GM19324 (cell line): ENCODE data around the gene PLVAP.
A peak's percentile ranks its signal among the peaks of the same experiment; 100 is the strongest.

ENCODE experiments used
- ATAC-seq: cut with Tn5 transposase; IDR thresholded peaks from one replicate; pipeline ENCODE4 v1.9.1; 2021; ENCODE audit warnings: mild to moderate bottlenecking, moderate library complexity; ENCODE audit not compliant: unreplicated experiment, low FRiP score

Gene PLVAP

DNA sequence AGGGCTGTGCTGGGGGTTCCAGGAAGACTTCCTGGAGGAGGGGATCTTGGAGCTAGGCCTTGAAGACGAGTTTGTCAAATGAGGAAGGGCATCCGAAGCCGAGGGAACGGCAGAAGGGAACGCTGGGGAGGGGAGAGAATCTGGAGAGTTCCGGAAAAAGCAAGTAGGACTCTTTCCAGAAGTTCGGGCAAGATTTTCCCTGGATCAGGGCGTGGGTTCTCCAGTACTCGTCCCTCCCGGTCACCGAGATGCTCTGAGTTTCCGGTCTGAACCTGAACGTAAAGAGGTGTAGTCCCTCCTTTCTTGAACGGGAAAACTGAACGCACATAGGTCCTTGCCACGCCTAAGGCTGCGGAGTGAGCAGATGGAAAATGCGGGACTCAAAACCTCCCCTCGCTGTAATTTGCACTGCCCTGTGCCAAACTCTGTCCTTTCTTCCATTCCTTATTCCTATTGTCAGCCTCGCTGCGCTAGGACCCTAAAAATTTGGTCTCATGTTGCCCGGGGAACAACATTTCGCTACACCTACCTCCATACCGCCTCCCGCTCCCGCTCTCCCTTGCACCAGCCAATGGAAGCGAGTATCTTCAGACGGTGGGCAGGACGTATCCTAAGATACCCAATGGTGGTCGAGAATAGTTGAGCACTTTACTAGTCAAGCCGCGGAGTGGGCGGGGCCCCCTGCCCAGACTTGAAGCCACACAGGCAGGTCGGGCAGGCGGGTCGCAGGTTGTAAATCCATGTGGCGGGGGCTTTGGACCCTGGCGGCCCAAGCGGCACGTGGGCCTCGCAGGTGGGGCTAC is 40.1 kb downstream of the PLVAP start, which contains the start of gene GTPBP3:
TSS of gene GTPBP3 (plus strand) at position 682 of the 803 bp plus-strand sequence. CDS start at position 741, 59 bp downstream.
- peak; percentile 75 for ATAC-seq

- ATAC-seq: no peak
Measured at GRCh38 chr19:17335575-17335974, 41.6 kb downstream of the PLVAP start.

DNA sequence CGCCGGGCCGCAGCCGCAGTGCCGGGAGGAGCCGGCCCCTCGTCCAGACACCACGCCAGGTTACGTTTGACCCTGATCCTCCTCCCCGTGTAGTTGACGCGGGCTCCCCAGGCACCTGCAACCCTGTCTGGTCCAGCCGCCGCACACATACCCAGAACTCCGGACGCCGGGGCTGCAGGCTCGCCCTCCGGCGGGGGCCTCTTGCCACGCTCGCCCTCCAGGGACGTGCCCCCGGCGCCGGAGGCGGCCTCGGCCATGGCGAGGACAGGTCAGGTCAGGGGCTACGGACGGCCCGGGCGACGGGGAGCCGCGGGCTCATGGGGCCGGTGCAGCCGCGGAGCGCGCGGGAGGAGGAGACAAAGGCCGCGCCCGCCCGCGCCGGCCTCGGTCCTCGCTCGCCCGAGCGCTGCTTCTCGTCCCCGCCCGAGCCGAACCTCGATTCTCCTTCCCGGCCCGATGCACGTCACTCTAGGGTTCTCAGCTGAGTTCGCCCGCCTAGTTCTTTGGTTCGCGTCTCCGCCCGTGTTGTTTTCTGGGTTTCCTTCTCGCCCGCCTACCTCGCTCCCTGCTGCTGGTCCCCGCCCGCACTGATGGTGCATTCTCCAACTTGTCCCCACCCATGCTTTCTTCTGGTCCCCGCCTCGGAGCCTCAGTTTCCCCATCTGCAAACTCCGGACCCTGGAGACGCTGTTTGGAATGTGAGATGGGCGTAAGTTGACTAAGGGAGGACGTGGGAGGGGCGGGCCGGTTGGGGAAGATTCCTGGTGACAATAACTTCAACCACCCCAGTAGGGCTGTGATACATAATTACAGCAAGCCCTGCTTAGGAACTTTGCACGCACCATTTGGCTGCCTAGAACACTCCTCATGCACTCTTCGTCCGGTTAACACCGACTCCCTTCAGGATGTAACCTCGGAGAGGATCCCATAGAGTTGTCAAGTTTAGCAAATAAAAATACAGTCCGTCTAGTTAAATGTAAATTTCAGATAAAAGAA is 42.4 kb downstream of the PLVAP start, which contains the start of gene ANO8:
TSS of gene ANO8 (minus strand) at position 442 of the 996 bp plus-strand sequence. CDS start at position 257, 185 bp downstream.
- ATAC-seq: peak; percentile 43

DNA sequence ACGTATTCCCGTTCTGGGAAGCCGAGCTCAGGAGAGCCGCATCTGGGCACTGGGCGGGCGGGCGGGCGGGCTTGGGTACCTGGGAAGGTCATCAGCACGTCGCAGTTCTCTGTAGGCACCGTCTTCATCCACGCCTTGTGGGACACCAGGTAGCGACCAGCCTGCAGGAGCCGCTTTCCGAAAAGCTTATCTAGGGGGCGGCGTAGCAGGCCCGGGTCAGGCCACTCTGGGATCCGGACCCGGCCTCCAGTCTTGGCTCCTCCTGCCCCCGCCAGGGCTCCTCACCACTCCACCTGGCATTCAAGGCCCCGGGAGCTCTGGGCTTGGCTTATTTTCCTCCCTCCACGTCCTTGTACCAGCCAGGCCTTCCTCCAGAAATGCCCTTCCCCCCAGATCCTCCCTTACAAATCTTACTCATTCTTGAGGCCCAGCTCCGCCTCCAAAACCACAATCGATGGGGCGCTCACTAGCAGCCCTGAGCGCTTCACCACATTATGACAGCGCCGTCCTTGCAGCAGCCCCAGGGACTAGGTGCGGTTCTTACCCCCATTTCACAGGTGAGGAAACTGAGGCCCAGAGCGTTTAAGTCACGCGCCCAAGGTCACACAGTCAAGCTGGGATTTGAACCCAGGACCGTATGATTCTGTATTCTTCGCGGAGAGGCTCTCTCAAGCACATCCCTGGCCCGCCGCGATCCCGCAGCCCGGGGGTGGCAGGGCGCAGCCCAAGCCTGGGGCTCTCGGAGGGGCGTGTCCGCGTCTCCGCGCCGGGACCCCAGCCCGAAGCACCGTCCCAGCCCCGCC is 43.3 kb downstream of the PLVAP start:
- no peak for ATAC-seq

DNA sequence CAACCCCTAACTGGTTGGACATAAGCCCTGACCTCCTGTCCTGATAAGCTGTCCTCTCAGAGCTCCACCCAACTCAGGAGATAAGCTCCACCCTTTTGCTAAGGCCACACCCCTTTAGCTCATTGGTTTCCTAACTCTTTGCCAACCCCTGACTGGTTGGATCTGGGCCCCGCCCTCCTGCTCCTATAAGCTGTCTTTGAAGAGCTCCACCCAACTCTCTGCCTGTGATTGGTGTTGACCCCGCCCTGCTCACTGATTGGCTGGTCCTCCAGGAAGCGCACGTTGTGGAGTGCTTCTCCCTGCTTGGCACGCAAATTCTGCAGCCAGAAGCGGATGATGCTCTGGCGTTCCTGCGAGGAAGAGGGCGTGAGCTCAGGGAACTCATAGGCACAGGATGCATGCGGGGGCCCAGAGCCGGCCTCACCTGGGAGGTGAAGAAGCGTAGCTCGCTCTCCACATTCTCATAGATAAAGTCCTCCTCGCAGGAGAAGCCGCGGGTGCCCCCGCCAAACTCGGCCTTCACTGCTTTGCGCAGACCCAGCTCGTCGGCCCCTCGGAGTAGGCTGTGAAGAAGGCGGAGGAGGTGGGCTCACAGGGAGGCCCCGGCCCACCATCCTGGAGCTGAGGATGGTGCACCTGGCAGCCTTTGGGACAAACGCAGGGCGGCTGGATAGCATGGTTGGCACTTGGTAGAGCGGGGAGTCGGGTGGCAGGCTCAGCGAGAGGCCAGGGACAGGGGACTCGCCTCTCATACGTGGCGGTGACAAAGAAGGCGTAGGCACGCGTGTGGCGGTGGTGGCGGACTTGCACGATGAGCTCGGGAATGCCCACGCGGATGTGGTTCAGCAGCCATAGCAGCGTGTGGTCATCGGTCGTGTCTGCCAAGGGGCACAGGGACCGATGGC is 44.2 kb downstream of the PLVAP start:
- ATAC-seq: no peak

DNA sequence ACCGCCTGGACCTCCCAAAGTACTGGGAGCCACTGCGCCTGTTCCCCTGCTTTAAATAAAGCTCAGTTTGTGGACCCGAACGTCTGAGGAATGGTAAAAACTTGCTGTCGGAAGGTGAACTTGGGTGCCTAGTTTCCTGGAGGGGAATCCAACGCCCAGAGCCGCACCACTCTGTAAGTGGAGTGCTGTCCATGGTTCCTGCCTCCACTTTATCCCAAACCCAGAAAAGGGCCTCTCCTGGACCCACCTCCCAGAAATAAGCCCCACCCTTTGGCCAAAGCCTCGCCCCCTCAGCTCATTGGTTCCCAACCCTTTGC is 44.8 kb downstream of the PLVAP start:
- ATAC-seq: no peak

GRCh38 chr19:17331045-17331558 is 46.0 kb downstream of the PLVAP start:
- ATAC-seq: no peak

GRCh38 chr19:17330262-17331044 is 46.7 kb downstream of the PLVAP start:
- ATAC-seq: no peak

- ATAC-seq: no peak
Measured at GRCh38 chr19:17329366-17330261, 47.5 kb downstream of the PLVAP start.

DNA sequence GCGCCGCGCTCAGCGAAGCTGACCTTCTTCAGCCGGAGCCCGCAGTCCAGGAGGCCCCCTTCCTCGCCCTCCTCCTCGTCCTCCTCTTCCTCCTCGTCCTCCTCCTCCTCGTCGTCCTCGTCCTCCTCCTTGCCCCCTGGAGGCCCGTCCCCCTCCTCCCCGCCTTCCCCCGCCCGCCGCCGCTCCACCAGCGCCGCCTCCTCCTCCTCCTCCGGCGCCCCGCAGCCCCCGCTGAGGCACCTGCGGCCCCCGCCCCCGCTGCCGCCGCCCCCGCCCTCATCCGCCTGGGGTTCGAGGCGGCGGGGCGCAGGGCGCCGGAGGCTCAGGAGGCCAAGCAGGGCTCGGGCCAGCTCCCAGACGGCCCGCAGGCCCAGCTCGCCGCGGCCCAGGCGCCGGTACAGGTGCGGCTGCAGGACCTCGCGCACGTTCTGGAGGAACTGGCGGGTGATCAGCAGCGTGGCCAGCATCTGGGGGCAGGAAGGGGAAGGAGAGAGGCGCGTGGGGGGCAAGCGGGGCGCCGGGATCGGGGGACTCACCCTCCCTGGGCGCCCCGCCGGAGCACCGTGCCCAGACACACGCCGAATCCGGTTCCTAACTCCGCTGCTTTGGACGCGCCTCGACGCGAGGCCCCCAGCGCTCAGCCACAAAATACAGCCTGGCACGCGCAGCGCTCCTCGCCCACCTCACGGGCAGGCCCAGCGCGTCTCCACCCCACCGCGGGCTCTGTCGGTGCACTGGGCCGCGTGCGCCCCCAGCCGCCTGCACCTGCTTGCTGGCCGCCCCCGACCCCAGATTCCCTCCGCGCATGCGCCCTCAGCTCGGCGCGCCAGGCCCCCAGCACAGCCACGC is 48.4 kb downstream of the PLVAP start:
- no peak for ATAC-seq

- no peak for ATAC-seq
Measured at GRCh38 chr19:17327654-17328516, 49.3 kb downstream of the PLVAP start.

DNA sequence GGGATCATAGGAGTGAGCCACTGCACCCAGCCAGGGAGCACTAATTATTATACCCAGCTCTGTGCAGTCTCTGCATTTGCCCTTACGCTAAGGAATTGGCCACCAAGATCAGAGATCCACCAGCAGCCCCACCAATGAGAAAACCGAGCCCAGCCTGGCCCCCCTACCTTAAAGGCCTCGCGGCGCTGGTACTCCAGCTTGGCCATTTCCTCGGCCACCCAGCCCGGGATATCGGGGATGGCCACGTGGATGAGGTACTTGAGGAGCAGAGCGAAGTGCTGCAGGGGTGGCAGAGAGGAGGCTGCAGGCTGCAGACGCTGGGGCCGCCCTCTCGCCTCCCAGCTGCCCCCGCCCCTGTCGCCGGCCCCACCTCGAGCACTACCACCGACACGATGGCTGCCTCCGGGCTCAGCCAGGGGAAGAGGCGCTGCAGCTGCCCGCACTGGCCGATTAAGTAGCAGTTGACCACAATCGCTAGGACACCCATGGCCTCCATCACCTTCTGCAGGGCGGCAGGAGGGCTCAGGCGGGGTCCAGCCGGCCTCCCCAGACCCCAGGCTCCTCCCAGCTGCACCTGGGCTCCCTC is 50.0 kb downstream of the PLVAP start:
- no peak for ATAC-seq

DNA sequence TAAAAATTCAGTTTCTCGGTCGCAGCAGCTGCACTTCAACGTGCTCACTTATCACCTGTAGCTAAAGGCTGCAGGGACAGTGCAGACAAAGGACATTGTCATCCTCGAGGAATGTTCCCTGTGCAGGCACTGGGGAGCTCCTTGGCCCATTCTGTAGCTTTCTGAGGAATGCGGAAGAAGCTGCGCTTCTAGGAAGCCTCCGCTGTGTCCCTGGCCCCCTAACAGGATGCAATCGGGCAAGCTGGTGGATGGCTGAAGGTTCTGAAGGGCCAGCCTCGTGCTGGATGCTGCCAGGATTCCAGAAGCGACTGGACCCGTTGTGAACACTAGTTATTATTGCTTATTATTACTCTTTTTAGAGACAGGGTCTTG is 50.6 kb downstream of the PLVAP start:
- no peak for ATAC-seq

GRCh38 chr19:17325881-17326594 is 51.1 kb downstream of the PLVAP start:
- no peak for ATAC-seq

DNA sequence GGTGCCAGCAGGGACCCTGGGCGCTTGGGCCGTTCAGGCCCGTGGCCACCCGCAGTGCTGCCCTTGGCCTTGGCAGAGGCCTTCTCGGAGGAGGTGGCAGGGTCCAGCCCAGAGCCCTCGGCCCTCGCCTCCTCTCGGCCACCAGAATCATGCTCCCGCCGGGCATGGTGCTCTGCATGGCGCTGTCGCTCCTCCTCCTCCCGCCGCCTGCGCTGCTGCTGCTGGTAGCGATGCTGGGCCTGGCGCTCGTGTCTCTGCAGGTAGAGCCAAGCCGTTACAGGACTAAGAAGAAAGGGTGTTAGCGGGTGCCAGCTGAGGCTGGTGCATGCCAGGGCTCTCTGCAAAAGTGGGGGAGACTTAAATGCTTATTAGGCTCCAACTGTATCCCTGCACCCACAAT is 52.0 kb downstream of the PLVAP start:
- no peak for ATAC-seq
